ENCODE data around the gene ICA1L. TPM values are rescaled to one million over a fixed set of nuclear protein-coding genes. Genes with fewer than 3 reads are reported as not detected.

ICA1L gene
- total RNA-seq, 4 donors from 2014 or later = 3.4 to 14.0 (median 9.9) TPM

DNA sequence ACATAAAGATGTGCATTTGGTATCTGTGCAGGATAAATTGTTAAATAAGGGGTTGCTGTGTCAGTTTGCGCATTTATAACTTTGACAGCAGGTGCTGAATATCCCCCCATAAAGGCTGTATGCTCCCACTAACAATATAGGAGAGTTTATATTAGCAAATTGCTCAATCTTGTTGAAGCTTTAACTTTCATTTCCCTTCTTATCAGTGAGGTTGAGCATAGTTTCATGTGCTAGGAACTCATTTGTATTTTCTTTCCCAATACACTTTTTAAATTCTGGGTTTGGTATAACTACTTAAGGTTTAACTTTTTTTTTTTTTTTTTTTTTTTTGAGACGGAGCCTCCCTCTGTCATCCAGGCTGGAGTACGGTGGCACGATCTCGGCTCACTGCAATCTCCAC is 147.8 kb downstream of the ICA1L start:
- ATAC-seq (ENCODE audit: low FRiP score) (no peak), DNase-seq (ENCODE audit: low spot score) (no peak)
- no peak for TF ChIP-seq CTCF (IDR thresholded peaks at IDR 0.05)

Other genes with a start within 250 kb of the ICA1L start
- 10 to 100 TPM in 1 of 4 donors, 1 to 10 TPM in 3; 1.7 to 12.3 (median 5.8) TPM for gene FAM117B, start 236.8 kb downstream of the ICA1L start, total RNA-seq
- 10 to 100 TPM; 12.3 to 31.8 (median 14.8) TPM for gene WDR12, start 39.9 kb upstream of the ICA1L start, total RNA-seq
- 10 to 100 TPM in 1 of 4 donors, 1 to 10 TPM in 3; 4.2 to 13.1 (median 7.4) TPM for gene CARF, start 40.5 kb upstream of the ICA1L start, total RNA-seq
- gene NBEAL1, start 143.1 kb upstream of the ICA1L start, total RNA-seq = 10 to 100 TPM; 25.6 to 67.5 (median 55.0) TPM